ENCODE data around the gene SEPTIN3.

Gene SEPTIN3

DNA sequence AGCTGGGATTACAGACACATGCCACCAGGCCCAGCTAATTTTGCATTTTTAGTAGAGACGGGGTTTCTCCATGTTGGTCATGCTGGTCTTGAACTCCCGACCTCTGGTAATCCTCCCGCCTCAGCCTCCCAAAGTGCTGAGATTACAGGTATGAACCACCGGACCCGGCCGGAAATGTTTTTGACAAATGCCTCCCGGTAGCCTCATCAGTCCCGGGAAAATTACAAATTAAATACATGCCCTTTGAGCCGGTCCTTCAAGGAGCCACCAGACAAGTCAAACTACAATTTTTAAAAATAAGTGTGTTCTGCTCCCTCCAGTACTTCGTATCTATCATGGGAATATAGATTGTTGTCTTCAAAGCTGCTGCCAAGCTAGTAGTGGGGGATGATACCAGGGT lies 46.9 kb downstream of the SEPTIN3 start:
- DNase-seq (ENCODE audit: low spot score) = no peak

DNA sequence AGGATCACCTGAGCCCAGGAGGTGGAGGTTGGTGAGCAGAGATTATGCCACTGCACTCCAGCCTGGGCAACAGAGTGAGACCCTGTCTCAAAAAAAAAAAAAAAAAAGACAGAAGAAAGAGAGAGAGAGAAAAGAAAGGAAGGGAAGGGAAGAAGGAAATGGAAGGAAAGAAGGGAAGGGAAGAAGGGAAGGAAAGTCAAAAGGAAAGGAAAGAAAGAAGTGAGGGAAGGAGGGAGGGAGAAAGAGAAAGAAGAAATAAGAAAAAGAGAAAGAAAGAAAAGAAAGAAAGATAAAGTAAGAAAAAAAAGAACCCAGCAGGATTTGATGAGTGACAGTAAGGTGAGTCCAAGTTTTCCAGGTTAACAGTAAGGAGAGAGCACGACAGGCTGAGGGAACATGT lies 49.0 kb downstream of the SEPTIN3 start:
- DNase-seq (ENCODE audit: low spot score) = no peak

All from D341Med (cell line).